Breast epithelium (tissue), 3 donors: ENCODE measurements around the gene GPC6.

ENCODE experiments used
- CTCF ChIP-seq, 3 donors: fragments of 450-650 bp; IDR thresholded peaks; one replicate each; pipeline ENCODE4 v1.5.1; 2016 to 2017; ENCODE audit warnings: antibody characterized with exemption in 3 of 3, mild to moderate bottlenecking in 3 of 3, moderate library complexity in 3 of 3
- POLR2A ChIP-seq: fragments of 450-650 bp; IDR thresholded peaks from one replicate; pipeline ENCODE4 v1.6.1; 2016; ENCODE audit warnings: antibody characterized with exemption, mild to moderate bottlenecking, moderate library complexity

GRCh38 chr13:93360021-93360420, 133.4 kb downstream of the GPC6 start:
- TF ChIP-seq CTCF (IDR thresholded peaks at IDR 0.05): no peak
- no peak for TF ChIP-seq POLR2A
